Hepatocyte (in vitro differentiated cells): ENCODE results near the gene DDIT4. TPM values are rescaled to one million over a fixed set of nuclear protein-coding genes. Genes with fewer than 3 reads are reported as not detected.
A peak's percentile ranks its signal among the peaks of the same experiment; 100 is the strongest.
"Not testable (repeated sequence)": the region's sequence is repeated elsewhere in the genome, so short reads cannot be mapped to it uniquely, and the experiment has no call there.

Experiments used
- DNase-seq: peaks from one replicate; pipeline ENCODE4 v3.0.0-alpha.2; 2016; ENCODE audit warnings: low spot score
- H2AFZ ChIP-seq: fragments of 200-600 bp; sonication (generic); 2 replicates; pipeline ENCODE4 v1.6.0; 2016; ENCODE audit warnings: antibody characterized with exemption, mild to moderate bottlenecking
- H3K27ac ChIP-seq: fragments of 200-600 bp; sonication (generic); 2 replicates; pipeline ENCODE4 v1.5.1; 2016; ENCODE audit warnings: mild to moderate bottlenecking
- H3K27me3 ChIP-seq: fragments of 200-600 bp; sonication (generic); 2 replicates; pipeline ENCODE4 v1.6.1; 2016
- H3K36me3 ChIP-seq: fragments of 200-600 bp; sonication (generic); replicated peaks from 2 replicates; pipeline ENCODE4 v1.5.1; 2016; ENCODE audit warnings: low read depth; ENCODE audit not compliant: insufficient read depth
- H3K4me1 ChIP-seq: fragments of 200-600 bp; sonication (generic); 2 replicates; pipeline ENCODE4 v1.5.1; 2016; ENCODE audit warnings: mild to moderate bottlenecking, moderate library complexity; ENCODE audit not compliant: insufficient read depth
- H3K4me2 ChIP-seq: fragments of 200-600 bp; sonication (generic); 2 replicates; pipeline ENCODE4 v1.6.0; 2016
- H3K4me3 ChIP-seq: fragments of 200-600 bp; sonication (generic); 2 replicates; pipeline ENCODE4 v1.5.1; 2016; ENCODE audit warnings: mild to moderate bottlenecking
- H3K79me2 ChIP-seq: fragments of 200-600 bp; sonication (generic); 2 replicates; pipeline ENCODE4 v1.6.0; 2017; ENCODE audit warnings: mild to moderate bottlenecking
- H3K9me2 ChIP-seq: fragments of 200-600 bp; sonication (generic); replicated peaks from 2 replicates; pipeline ENCODE4 v1.6.0; 2017; ENCODE audit warnings: mild to moderate bottlenecking; ENCODE audit not compliant: insufficient read depth
- H3K9me3 ChIP-seq: fragments of 200-600 bp; sonication (generic); 2 replicates; pipeline ENCODE4 v1.5.1; 2016; ENCODE audit warnings: low read depth, mild to moderate bottlenecking
- H4K20me1 ChIP-seq: fragments of 200-600 bp; sonication (generic); 2 replicates; pipeline ENCODE4 v1.6.0; 2016; ENCODE audit warnings: mild to moderate bottlenecking; ENCODE audit not compliant: insufficient read depth, poor library complexity, severe bottlenecking
- EZH2 ChIP-seq: fragments of 200-600 bp; sonication (generic); IDR thresholded peaks from 2 replicates; pipeline ENCODE4 v1.6.1; 2016; ENCODE audit warnings: antibody characterized with exemption, mild to moderate bottlenecking, borderline replicate concordance
- EZH2phosphoT487 ChIP-seq: fragments of 200-600 bp; sonication (generic); IDR thresholded peaks from one replicate; pipeline ENCODE4 v1.6.1; 2018; ENCODE audit warnings: antibody characterized with exemption, mild to moderate bottlenecking, low read depth, moderate library complexity; ENCODE audit not compliant: unreplicated experiment, severe bottlenecking
- WGBS: methylation state at CpG from one replicate; pipeline ENCODE4 v1.1.6; 2016; ENCODE audit warnings: low lambda C conversion rate; ENCODE audit errors: missing lambda C conversion rate; 5-methylcytosine and 5-hydroxymethylcytosine counted together
- polyA plus RNA-seq: library from polyadenylated mRNA; unstranded; fragments of >200 nt; fragmentation: Nextera tagmentation; extraction: Ambion mirVana; gene quantifications from 2 replicates; pipeline ENCODE4 v1.2.1, GENCODE V29; 2016
- total RNA-seq: library from RNA; depleted of rRNA; stranded (reverse); fragments of >200 nt; gene quantifications from 2 replicates; pipeline ENCODE4 v1.2.3, GENCODE V29; 2014
- TF ChIP-seq, protein P1 (sequence below): fragments of 200-600 bp; sonication (generic); IDR thresholded peaks from 2 replicates; pipeline ENCODE4 v1.5.1; 2016; ENCODE audit warnings: antibody characterized with exemption, mild to moderate bottlenecking; ENCODE audit not compliant: poor library complexity

Gene DDIT4
- total and polyA plus RNA-seq, 2 experiments from 2014 or later = 165 to 235 TPM

GRCh38 chr10:72267819-72268399 is 5.8 kb upstream of the DDIT4 start:
- Histone ChIP-seq H3K79me2 (no peaks in the 10 kb centered on the region), H3K4me2 (no peak overlapping the region), H3K4me1 (peaks cover 24% of the 10 kb centered on the region), H3K4me3 (no peak overlapping the region), H2AFZ (no peak overlapping the region), H3K27ac (no peak overlapping the region), H3K27me3 (no peaks in the 10 kb centered on the region), H3K36me3 (no peaks in the 10 kb centered on the region), H4K20me1 (no peaks in the 10 kb centered on the region), H3K9me3 (no peaks in the 10 kb centered on the region), H3K9me2 (no peaks in the 10 kb centered on the region)
- no peak for DNase-seq
- WGBS = 85% methylated on average over 15 of the region's 15 CpGs
- no peak for TF ChIP-seq EZH2phosphoT487
- no peak for TF ChIP-seq EZH2
- TF ChIP-seq, protein P1, sequence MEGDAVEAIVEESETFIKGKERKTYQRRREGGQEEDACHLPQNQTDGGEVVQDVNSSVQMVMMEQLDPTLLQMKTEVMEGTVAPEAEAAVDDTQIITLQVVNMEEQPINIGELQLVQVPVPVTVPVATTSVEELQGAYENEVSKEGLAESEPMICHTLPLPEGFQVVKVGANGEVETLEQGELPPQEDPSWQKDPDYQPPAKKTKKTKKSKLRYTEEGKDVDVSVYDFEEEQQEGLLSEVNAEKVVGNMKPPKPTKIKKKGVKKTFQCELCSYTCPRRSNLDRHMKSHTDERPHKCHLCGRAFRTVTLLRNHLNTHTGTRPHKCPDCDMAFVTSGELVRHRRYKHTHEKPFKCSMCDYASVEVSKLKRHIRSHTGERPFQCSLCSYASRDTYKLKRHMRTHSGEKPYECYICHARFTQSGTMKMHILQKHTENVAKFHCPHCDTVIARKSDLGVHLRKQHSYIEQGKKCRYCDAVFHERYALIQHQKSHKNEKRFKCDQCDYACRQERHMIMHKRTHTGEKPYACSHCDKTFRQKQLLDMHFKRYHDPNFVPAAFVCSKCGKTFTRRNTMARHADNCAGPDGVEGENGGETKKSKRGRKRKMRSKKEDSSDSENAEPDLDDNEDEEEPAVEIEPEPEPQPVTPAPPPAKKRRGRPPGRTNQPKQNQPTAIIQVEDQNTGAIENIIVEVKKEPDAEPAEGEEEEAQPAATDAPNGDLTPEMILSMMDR = no peak

DNA sequence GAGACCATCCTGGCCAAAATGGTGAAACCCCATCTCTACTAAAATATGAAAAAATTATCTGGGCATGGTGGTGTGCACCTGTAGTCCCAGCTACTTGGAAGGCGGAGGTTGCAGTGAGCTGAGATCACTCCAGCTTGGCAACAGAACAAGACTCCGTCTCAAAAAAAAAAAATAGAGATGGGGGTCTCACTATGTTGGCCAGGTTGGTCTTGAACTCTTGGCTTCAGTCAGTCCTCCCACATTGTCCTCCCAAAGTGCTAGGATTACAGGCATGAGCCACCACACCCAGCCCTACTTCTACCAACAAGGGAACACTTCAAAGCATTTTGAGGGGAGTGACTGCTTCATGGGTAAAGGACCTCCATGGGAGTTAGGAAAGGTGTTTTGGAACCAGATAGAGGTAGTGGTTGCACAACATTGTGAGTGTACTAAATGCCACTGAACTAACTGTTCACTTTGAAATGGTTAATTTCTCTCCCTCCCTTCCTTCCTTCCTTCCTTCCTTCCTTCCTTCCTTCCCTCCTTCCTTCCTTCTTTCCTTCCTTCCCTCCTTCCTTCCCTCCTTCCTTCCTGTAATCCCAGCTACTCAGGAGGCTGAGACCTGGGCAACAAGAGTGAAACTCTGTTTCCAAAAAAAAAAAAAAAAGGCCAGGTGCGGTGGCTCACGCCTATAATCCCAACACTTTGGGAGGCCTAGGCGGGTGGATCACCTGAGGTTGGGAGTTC is 5.1 kb upstream of the DDIT4 start:
- H3K27ac ChIP-seq, H3K9me2 ChIP-seq, H3K79me2 ChIP-seq, H3K4me3 ChIP-seq, H3K27me3 ChIP-seq, H3K9me3 ChIP-seq, H3K36me3 ChIP-seq, H2AFZ ChIP-seq, DNase-seq, H3K4me2 ChIP-seq, H4K20me1 ChIP-seq: not testable (repeated sequence)
- 97% methylated on average over 5 of the region's 5 CpGs for WGBS
- H3K4me1 ChIP-seq = peaks cover 19% of the 10 kb centered on the region

- Histone ChIP-seq H3K4me2 (no peak overlapping the region), H3K4me1 (peaks cover 23% of the 10 kb centered on the region), H3K9me3 (no peaks in the 10 kb centered on the region), H3K4me3 (no peak overlapping the region), H3K9me2 (no peaks in the 10 kb centered on the region), H2AFZ (no peak overlapping the region), H3K36me3 (peaks cover 3% of the 10 kb centered on the region), H4K20me1 (peaks cover 16% of the 10 kb centered on the region), H3K27ac (peak overlapping the region; percentile 23), H3K79me2 (peaks cover 18% of the 10 kb centered on the region), H3K27me3 (no peaks in the 10 kb centered on the region)
- WGBS = 88% methylated on average over 5 of the region's 5 CpGs
- TF ChIP-seq, protein P1 = no peak
- no peak for TF ChIP-seq EZH2phosphoT487
- no peak for TF ChIP-seq EZH2
- no peak for DNase-seq
These were observed 3.0 kb upstream of the DDIT4 start for GRCh38 chr10:72270607-72271281.

- peaks cover 23% of the 10 kb centered on the region for H4K20me1 ChIP-seq
- peak overlapping the region; percentile 28 for H3K4me3 ChIP-seq
- peaks cover 3% of the 10 kb centered on the region for H3K36me3 ChIP-seq
- H2AFZ ChIP-seq = peak overlapping the region; percentile 16
- peaks cover 36% of the 10 kb centered on the region for H3K4me1 ChIP-seq
- H3K27ac ChIP-seq = peak overlapping the region; percentile 94
- no peaks in the 10 kb centered on the region for H3K9me2 ChIP-seq
- no peaks in the 10 kb centered on the region for H3K27me3 ChIP-seq
- WGBS = 1% methylated on average over 28 of the region's 28 CpGs
- no peaks in the 10 kb centered on the region for H3K9me3 ChIP-seq
- H3K79me2 ChIP-seq = peaks cover 24% of the 10 kb centered on the region
- peak; percentile 96 for DNase-seq
- H3K4me2 ChIP-seq = peak overlapping the region; percentile 84
- TF ChIP-seq, protein P1 = no peak
- TF ChIP-seq EZH2 (no peak), EZH2phosphoT487 (no peak)
These were observed 875 bp upstream of the DDIT4 start for GRCh38 chr10:72272689-72273409.
